Keratinocyte (primary cell): ENCODE data around the gene TIE1. TPM values are rescaled to one million over a fixed set of nuclear protein-coding genes. Genes with fewer than 3 reads are reported as not detected.

Experiments used
- DNase-seq: peaks from one replicate; pipeline ENCODE4 v3.0.0-alpha.2; 2011; ENCODE audit warnings: low read depth, missing footprints, low spot score
- FAIRE-seq: peaks from 2 replicates; lab custom pipeline; 2011; peaks lifted over from hg19 to GRCh38; lab: Jason Lieb, UNC
- H2AFZ ChIP-seq: 2 replicates; pipeline ENCODE4 v1.6.0; 2012; ENCODE audit warnings: low read length, control low read depth, inconsistent platforms; ENCODE audit not compliant: control insufficient read depth
- H3K27ac ChIP-seq: 2 replicates; pipeline ENCODE4 v1.5.1; 2011; ENCODE audit warnings: low read length; ENCODE audit not compliant: control insufficient read depth, insufficient read depth
- H3K27me3 ChIP-seq: 3 replicates; pipeline ENCODE4 v1.6.0; 2011; ENCODE audit warnings: low read length; ENCODE audit not compliant: control insufficient read depth, insufficient read depth; ENCODE audit errors: extremely low read depth
- H3K36me3 ChIP-seq, 2 experiments: 2 replicates in 1 of 2; 3 replicates in 1 of 2; pipeline ENCODE4 v1.5.1; 2011; ENCODE audit warnings: low read length in 2 of 2, mild to moderate bottlenecking in 1 of 2; ENCODE audit not compliant: control insufficient read depth in 2 of 2, insufficient read depth in 2 of 2; ENCODE audit errors: extremely low read depth in 1 of 2
- H3K4me1 ChIP-seq: 3 replicates; pipeline ENCODE4 v1.5.1; 2011; ENCODE audit warnings: low read length; ENCODE audit not compliant: control insufficient read depth, insufficient read depth; ENCODE audit errors: extremely low read depth
- H3K4me2 ChIP-seq: 3 replicates; pipeline ENCODE4 v1.6.0; 2011; ENCODE audit warnings: low read depth, low read length; ENCODE audit not compliant: control insufficient read depth, insufficient read depth; ENCODE audit errors: extremely low read depth
- H3K4me3 ChIP-seq, 3 experiments: fragments of 200-600 bp in 1 of 3; sonication (generic) in 1 of 3; 2 replicates in 2 of 3; 3 replicates in 1 of 3; pipeline ENCODE4 v1.5.1; 2011 to 2016; ENCODE audit warnings: low read length in 3 of 3, mild to moderate bottlenecking in 3 of 3, control low read depth in 2 of 3, inconsistent platforms in 1 of 3, low read depth in 1 of 3, mixed read lengths in 1 of 3, mixed run types in 1 of 3, moderate library complexity in 1 of 3; ENCODE audit not compliant: control insufficient read depth in 2 of 3, insufficient read depth in 2 of 3; ENCODE audit errors: extremely low read depth in 1 of 3
- H3K79me2 ChIP-seq: 2 replicates; pipeline ENCODE4 v1.6.0; 2012; ENCODE audit warnings: low read length; ENCODE audit not compliant: control insufficient read depth, insufficient read depth
- H3K9ac ChIP-seq: 3 replicates; pipeline ENCODE4 v1.6.0; 2011; ENCODE audit warnings: low read length; ENCODE audit not compliant: control insufficient read depth, insufficient read depth; ENCODE audit errors: extremely low read depth
- H3K9me1 ChIP-seq: 3 replicates; pipeline ENCODE4 v1.6.0; 2011; ENCODE audit warnings: low read length; ENCODE audit not compliant: control insufficient read depth, insufficient read depth; ENCODE audit errors: extremely low read depth
- H3K9me3 ChIP-seq: 2 replicates; pipeline ENCODE4 v1.5.1; 2012; ENCODE audit warnings: low read depth, low read length; ENCODE audit not compliant: control insufficient read depth
- H4K20me1 ChIP-seq: 3 replicates; pipeline ENCODE4 v1.6.0; 2011; ENCODE audit warnings: low read length; ENCODE audit not compliant: control insufficient read depth, insufficient read depth; ENCODE audit errors: extremely low read depth
- CTCF ChIP-seq, 3 experiments: IDR thresholded peaks in 1 of 3; conservative IDR thresholded peaks in 1 of 3; optimal IDR thresholded peaks in 1 of 3; 2 replicates in 2 of 3; 3 replicates in 1 of 3; pipeline versions ENCODE3 to v1.5.1; 2011; ENCODE audit warnings: low read length in 3 of 3, mild to moderate bottlenecking in 3 of 3, moderate library complexity in 2 of 3, control low read depth in 1 of 3, inconsistent platforms in 1 of 3; ENCODE audit not compliant: insufficient read depth in 2 of 3; ENCODE audit errors: extremely low read depth in 1 of 3
- EZH2 ChIP-seq: IDR thresholded peaks from one replicate; pipeline ENCODE4 v1.6.1; 2012; ENCODE audit warnings: inconsistent platforms, mild to moderate bottlenecking, low read length, moderate library complexity
- dilution Hi-C: fragments of 300-500 bp; cut with MboI; formaldehyde crosslinking; loops from one replicate; pipeline ENCODE4 v1.7.0; 2020; ENCODE audit warnings: low sequenced_read_pairs; ENCODE audit not compliant: extremely low pct_ligation_motif_present
- polyA plus RNA-seq, 5 experiments: library from polyadenylated mRNA; depleted of rRNA in 3 of 5; stranded (reverse) in 3 of 5; stranded (forward) in 1 of 5; unstranded in 1 of 5; fragments of >200 nt; gene quantifications; 1 replicate in 1 of 5; 2 replicates in 3 of 5; 3 replicates in 1 of 5; pipeline versions ENCODE4 v1.2.1 to v1.2.3, GENCODE V29; 2011 to 2012; ENCODE audit warnings: missing spikeins in 2 of 5, low read depth in 1 of 5, low replicate concordance in 1 of 5

TIE1 gene
- polyA plus RNA-seq, 1 donor (not counting 4 experiments of a cell fraction or from before 2014, with no cell fraction given), result not detected

- TF ChIP-seq CTCF (optimal IDR thresholded peaks at IDR 0.05 in 1 of 3, IDR thresholded peaks at IDR 0.05 in 1 of 3, conservative IDR thresholded peaks at IDR 0.05 in 1 of 3; ENCODE audit: extremely low read depth in 1 of 3, insufficient read depth in 2 of 3, low read length in 3 of 3) (no peak), EZH2 (no peak)
- Histone ChIP-seq H3K9me3 (no peaks in the 10 kb centered on the region), H3K79me2 (no peaks in the 10 kb centered on the region), H3K9ac (no peak overlapping the region), H3K9me1 (no peaks in the 10 kb centered on the region), H3K27me3 (peaks cover 4% of the 10 kb centered on the region), H3K27ac (no peak overlapping the region), H3K4me1 (no peaks in the 10 kb centered on the region), H2AFZ (no peak overlapping the region), H3K4me3 (no peak overlapping the region), H4K20me1 (no peaks in the 10 kb centered on the region), H3K4me2 (no peak overlapping the region), H3K36me3 (no peaks in the 10 kb centered on the region)
- no peak for FAIRE-seq
- DNase-seq, result no peak
- dilution Hi-C loops, result no loop called here
Measured at GRCh38 chr1:43312212-43312623, 11.4 kb downstream of the TIE1 start.

GRCh38 chr1:43312663-43313515 lies 12.1 kb downstream of the TIE1 start:
- Histone ChIP-seq H3K4me3 (no peak overlapping the region), H3K27ac (no peak overlapping the region), H3K27me3 (peaks cover 4% of the 10 kb centered on the region), H2AFZ (no peak overlapping the region), H3K9me3 (no peaks in the 10 kb centered on the region), H3K4me1 (no peaks in the 10 kb centered on the region), H3K36me3 (no peaks in the 10 kb centered on the region), H3K79me2 (no peaks in the 10 kb centered on the region), H3K9ac (no peak overlapping the region), H4K20me1 (no peaks in the 10 kb centered on the region), H3K4me2 (no peak overlapping the region), H3K9me1 (no peaks in the 10 kb centered on the region)
- dilution Hi-C loops, result no loop called here
- no peak for DNase-seq
- no peak for FAIRE-seq
- no peak for TF ChIP-seq EZH2
- TF ChIP-seq CTCF (optimal IDR thresholded peaks at IDR 0.05 in 1 of 3, IDR thresholded peaks at IDR 0.05 in 1 of 3, conservative IDR thresholded peaks at IDR 0.05 in 1 of 3; ENCODE audit: extremely low read depth in 1 of 3, insufficient read depth in 2 of 3, low read length in 3 of 3), result no peak
